ENCODE measurements around the gene EGLN1.

DNA sequence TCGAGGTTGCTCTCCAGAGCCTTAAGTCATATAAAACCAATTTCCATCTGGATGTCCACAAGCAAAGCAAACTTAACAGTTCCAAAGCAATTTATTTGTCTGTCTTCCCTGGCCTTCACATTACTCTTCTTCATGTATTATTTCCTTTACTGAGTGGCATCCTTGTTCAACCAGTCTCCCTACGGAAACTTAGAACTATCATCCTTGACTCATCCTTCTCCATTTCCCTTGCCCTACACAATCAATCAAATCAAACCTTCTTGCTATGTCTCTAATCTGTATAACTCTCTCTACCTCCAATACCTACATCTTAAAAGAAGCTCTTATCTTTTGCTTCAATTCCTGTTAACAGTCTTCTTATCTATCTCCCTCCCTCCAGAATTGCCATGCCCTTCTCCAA, 25.4 kb downstream of the EGLN1 start:
- TF ChIP-seq EZH2 (IDR thresholded peaks at IDR 0.05; ENCODE audit: borderline replicate concordance, low read depth, low read length, severe bottlenecking), result no peak
- TF ChIP-seq CTCF (IDR thresholded peaks at IDR 0.05; ENCODE audit: borderline replicate concordance, extremely low read depth, low read length, poor library complexity, severe bottlenecking), result no peak

Data from DND-41 (cell line).